Peyer's patch (tissue), 4 donors: ENCODE results near the gene DCLK1. TPM values are rescaled to one million over a fixed set of nuclear protein-coding genes. Genes with fewer than 3 reads are reported as not detected.

Experiments
- DNase-seq, 3 donors: peaks; one replicate each; pipeline ENCODE4 v3.0.0-alpha.2; 2017 to 2019
- H3K27ac ChIP-seq, 4 donors: fragments of 200-600 bp; sonication (generic); one replicate each; pipeline ENCODE4 v1.5.1; 2016 to 2019
- H3K27me3 ChIP-seq, 2 donors: fragments of 200-600 bp; sonication (generic); one replicate each; pipeline ENCODE4 v1.5.1; 2019
- H3K36me3 ChIP-seq, 3 donors: fragments of 200-600 bp; sonication (generic); one replicate each; pipeline ENCODE4 v1.5.1; 2016 to 2019
- H3K4me1 ChIP-seq, 4 donors: fragments of 200-600 bp; sonication (generic); one replicate each; pipeline ENCODE4 v1.5.1; 2016 to 2019
- H3K4me3 ChIP-seq, 4 donors: fragments of 200-600 bp; sonication (generic); 1 replicate in 3 of 4; 2 replicates in 1 of 4; pipeline ENCODE4 v1.5.1; 2016 to 2019; ENCODE audit warnings: mild to moderate bottlenecking in 1 of 4
- H3K9me3 ChIP-seq, 4 donors: fragments of 200-600 bp; sonication (generic); one replicate each; pipeline ENCODE4 v1.5.1; 2016 to 2019; ENCODE audit warnings: mild to moderate bottlenecking in 1 of 4
- POLR2A ChIP-seq, 2 donors: fragments of 450-650 bp; IDR thresholded peaks; one replicate each; pipeline ENCODE4 v1.5.1; 2017; ENCODE audit warnings: antibody characterized with exemption in 2 of 2, mild to moderate bottlenecking in 2 of 2, moderate library complexity in 2 of 2
- total RNA-seq, 4 donors: library from RNA; depleted of rRNA; stranded (reverse); fragments of >200 nt; gene quantifications; one replicate each; pipeline ENCODE4 v1.1.0, GENCODE V29; 2016
- TF ChIP-seq, protein P1 (sequence below), 6 experiments: fragments of 450-650 bp in 4 of 6; fragments of 200-600 bp in 2 of 6; sonication (generic) in 1 of 6; IDR thresholded peaks; one replicate each; pipeline ENCODE4 v1.5.1; 2017 to 2019; ENCODE audit warnings: antibody characterized with exemption in 6 of 6, mild to moderate bottlenecking in 3 of 6, moderate library complexity in 1 of 6

DCLK1 gene
- total RNA-seq, 4 donors from 2014 or later: 3.7 to 23.1 (median 9.1) TPM

DNA sequence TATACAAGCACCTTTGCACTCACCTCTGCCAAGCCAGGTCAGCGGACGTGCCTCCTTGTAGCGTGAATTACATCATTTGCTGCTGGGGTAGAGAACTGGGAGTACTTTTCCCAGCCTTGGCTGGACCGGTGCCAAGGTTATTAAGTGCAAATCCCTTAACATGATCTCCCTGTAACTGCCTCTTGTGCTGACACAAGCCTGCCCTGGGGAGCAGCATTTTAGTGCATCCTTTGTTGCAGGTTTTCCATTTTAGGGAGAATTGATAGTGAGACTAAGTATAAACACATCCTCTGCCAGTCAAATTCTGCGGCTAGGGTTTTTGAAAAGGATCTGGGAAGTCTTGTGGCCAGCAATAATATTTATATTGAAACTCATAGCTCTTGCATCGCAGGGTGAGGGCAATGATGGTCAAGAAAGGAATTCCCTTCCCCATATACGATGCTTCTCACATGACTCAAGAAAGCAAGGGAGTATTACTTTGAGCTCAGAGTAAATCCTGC lies 32.7 kb upstream of the DCLK1 start:
- Histone ChIP-seq H3K4me1 (no peaks in the 10 kb centered on the region), H3K9me3 (no peaks in the 10 kb centered on the region), H3K27me3 (no peaks in the 10 kb centered on the region), H3K27ac (no peak overlapping the region), H3K4me3 (no peak overlapping the region), H3K36me3 (no peaks in the 10 kb centered on the region)
- TF ChIP-seq POLR2A (IDR thresholded peaks at IDR 0.05): no peak
- TF ChIP-seq, protein P1, sequence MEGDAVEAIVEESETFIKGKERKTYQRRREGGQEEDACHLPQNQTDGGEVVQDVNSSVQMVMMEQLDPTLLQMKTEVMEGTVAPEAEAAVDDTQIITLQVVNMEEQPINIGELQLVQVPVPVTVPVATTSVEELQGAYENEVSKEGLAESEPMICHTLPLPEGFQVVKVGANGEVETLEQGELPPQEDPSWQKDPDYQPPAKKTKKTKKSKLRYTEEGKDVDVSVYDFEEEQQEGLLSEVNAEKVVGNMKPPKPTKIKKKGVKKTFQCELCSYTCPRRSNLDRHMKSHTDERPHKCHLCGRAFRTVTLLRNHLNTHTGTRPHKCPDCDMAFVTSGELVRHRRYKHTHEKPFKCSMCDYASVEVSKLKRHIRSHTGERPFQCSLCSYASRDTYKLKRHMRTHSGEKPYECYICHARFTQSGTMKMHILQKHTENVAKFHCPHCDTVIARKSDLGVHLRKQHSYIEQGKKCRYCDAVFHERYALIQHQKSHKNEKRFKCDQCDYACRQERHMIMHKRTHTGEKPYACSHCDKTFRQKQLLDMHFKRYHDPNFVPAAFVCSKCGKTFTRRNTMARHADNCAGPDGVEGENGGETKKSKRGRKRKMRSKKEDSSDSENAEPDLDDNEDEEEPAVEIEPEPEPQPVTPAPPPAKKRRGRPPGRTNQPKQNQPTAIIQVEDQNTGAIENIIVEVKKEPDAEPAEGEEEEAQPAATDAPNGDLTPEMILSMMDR (IDR thresholded peaks at IDR 0.05): no peak
- DNase-seq: peak in 1 of 3 donors; percentile 46

DNA sequence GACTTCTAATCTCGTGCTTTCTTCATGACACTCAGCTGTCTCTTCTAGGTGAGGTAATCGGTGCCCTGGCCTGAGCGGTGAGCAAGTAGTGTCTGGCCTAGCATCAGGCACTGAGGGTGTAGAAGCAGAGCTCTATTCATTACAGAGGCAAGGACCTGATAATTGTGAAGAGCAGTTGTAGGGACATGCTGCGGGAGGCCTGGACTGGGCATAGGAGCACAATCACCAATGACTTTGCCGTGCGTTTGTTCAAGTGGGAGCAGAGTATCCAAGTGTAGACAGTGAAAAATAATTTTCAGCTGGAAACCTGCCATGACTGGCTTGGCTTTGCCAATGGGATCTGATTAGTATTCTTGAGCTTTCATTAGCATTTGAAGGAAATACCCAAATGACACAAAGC lies 32.1 kb upstream of the DCLK1 start:
- H3K27ac ChIP-seq: no peak overlapping the region
- H3K9me3 ChIP-seq: no peaks in the 10 kb centered on the region
- no peak for DNase-seq
- H3K4me1 ChIP-seq: no peaks in the 10 kb centered on the region
- no peak overlapping the region for H3K4me3 ChIP-seq
- no peak for TF ChIP-seq POLR2A (IDR thresholded peaks at IDR 0.05)
- TF ChIP-seq, protein P1 (IDR thresholded peaks at IDR 0.05): no peak
- no peaks in the 10 kb centered on the region for H3K36me3 ChIP-seq
- H3K27me3 ChIP-seq: no peaks in the 10 kb centered on the region

DNA sequence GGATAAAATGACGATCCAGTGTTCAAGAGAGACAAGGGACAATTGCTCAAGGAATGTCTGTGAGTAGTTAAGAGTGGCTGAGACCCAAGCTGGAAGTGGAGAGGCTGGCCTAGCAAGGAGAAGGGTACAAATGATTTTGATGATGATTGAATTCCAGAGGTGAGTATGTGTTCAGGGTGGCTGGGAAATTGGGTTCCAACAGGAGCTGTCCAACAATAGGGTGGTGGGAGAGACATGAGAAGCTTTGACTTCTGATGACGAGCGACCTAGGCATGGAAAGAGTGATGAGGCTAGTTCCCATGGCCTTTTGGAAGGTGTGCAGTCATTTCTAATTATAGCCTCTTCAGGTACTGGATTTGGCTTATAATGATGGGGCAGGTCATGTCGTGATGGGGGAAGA lies 29.1 kb upstream of the DCLK1 start:
- DNase-seq: no peak
- Histone ChIP-seq H3K4me1 (no peaks in the 10 kb centered on the region), H3K9me3 (no peaks in the 10 kb centered on the region), H3K27me3 (no peaks in the 10 kb centered on the region), H3K27ac (no peak overlapping the region), H3K4me3 (no peak overlapping the region), H3K36me3 (no peaks in the 10 kb centered on the region)
- TF ChIP-seq POLR2A (IDR thresholded peaks at IDR 0.05): no peak
- TF ChIP-seq, protein P1 (IDR thresholded peaks at IDR 0.05): no peak

- Histone ChIP-seq H3K9me3 (no peaks in the 10 kb centered on the region), H3K4me3 (no peak overlapping the region), H3K4me1 (no peaks in the 10 kb centered on the region), H3K27ac (no peak overlapping the region), H3K27me3 (no peaks in the 10 kb centered on the region), H3K36me3 (no peaks in the 10 kb centered on the region)
- no peak for TF ChIP-seq POLR2A (IDR thresholded peaks at IDR 0.05)
- TF ChIP-seq, protein P1 (IDR thresholded peaks at IDR 0.05): no peak
- DNase-seq: no peak
These were observed 27.4 kb upstream of the DCLK1 start for GRCh38 chr13:36158611-36159010.

GRCh38 chr13:36157480-36157879 lies 26.3 kb upstream of the DCLK1 start:
- no peak for DNase-seq
- Histone ChIP-seq H3K4me3 (no peak overlapping the region), H3K4me1 (no peaks in the 10 kb centered on the region), H3K9me3 (no peaks in the 10 kb centered on the region), H3K27ac (no peak overlapping the region), H3K36me3 (no peaks in the 10 kb centered on the region), H3K27me3 (no peaks in the 10 kb centered on the region)
- TF ChIP-seq POLR2A (IDR thresholded peaks at IDR 0.05): no peak
- TF ChIP-seq, protein P1 (IDR thresholded peaks at IDR 0.05): no peak
